Measurements from ENCODE around the gene KLHL2.

KLHL2 gene

DNA sequence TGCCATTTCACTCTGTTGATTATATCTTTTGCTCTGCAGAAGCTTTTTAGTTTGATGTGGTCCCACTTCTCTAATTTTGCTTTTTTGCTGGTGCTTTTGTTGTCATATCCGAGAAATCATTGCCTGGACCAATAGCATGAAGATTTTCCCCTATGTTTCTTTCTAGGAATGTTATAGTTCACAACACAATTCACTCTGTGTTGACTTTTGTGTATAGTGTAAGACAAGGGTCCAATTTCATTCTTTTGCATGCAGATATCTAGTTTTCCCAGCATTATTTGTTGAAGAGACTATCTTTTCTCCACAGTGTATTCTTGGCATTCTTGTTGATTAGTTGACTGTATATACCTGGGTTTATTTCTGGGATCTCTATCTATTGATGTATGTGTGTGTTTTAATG lies 163.2 kb downstream of the KLHL2 start:
- DNase-seq, result no peak

Measured in fibroblast of skin of abdomen (primary cell).